HG03432 (cell line): ENCODE measurements around the gene DYNC1H1.
A peak's percentile ranks its signal among the peaks of the same experiment; 100 is the strongest.

Source experiments
- ATAC-seq: cut with Tn5 transposase; IDR thresholded peaks from one replicate; pipeline ENCODE4 v1.9.1; 2021; ENCODE audit warnings: mild to moderate bottlenecking, moderate library complexity; ENCODE audit not compliant: unreplicated experiment

DYNC1H1 gene

GRCh38 chr14:101939646-101940170, 24.7 kb upstream of the DYNC1H1 start:
- no peak for ATAC-seq

GRCh38 chr14:101944451-101944850, 19.9 kb upstream of the DYNC1H1 start:
- no peak for ATAC-seq

GRCh38 chr14:101945171-101945570, 19.2 kb upstream of the DYNC1H1 start:
- ATAC-seq, result no peak

- ATAC-seq, result peak; percentile 11
Observed at GRCh38 chr14:101947577-101947903, 16.8 kb upstream of the DYNC1H1 start.

- peak; percentile 96 for ATAC-seq
Observed at GRCh38 chr14:101947904-101948665, 16.3 kb upstream of the DYNC1H1 start.

GRCh38 chr14:101948666-101949216, 15.6 kb upstream of the DYNC1H1 start:
- ATAC-seq, result no peak

- ATAC-seq, result no peak
Observed at GRCh38 chr14:101950100-101950499, 14.3 kb upstream of the DYNC1H1 start.

GRCh38 chr14:101950516-101951215, 13.7 kb upstream of the DYNC1H1 start:
- no peak for ATAC-seq

- ATAC-seq, result no peak
Observed at GRCh38 chr14:101953151-101953550, 11.2 kb upstream of the DYNC1H1 start.

GRCh38 chr14:101954501-101954900, 9.9 kb upstream of the DYNC1H1 start:
- ATAC-seq, result no peak

GRCh38 chr14:101955695-101956161, 8.6 kb upstream of the DYNC1H1 start:
- no peak for ATAC-seq

- no peak for ATAC-seq
Observed at GRCh38 chr14:101956179-101956885, 8.0 kb upstream of the DYNC1H1 start.

GRCh38 chr14:101957406-101958234, 6.8 kb upstream of the DYNC1H1 start:
- ATAC-seq, result no peak

GRCh38 chr14:101958418-101959180, 5.8 kb upstream of the DYNC1H1 start:
- ATAC-seq, result no peak

GRCh38 chr14:101959277-101959676, 5.1 kb upstream of the DYNC1H1 start:
- ATAC-seq, result no peak

GRCh38 chr14:101960225-101960624, 4.1 kb upstream of the DYNC1H1 start:
- ATAC-seq, result no peak

- ATAC-seq, result no peak
Observed at GRCh38 chr14:101961011-101961721, 3.2 kb upstream of the DYNC1H1 start.

- no peak for ATAC-seq
Observed at GRCh38 chr14:101961746-101962502, 2.4 kb upstream of the DYNC1H1 start.
